NCI-H1417 (cell line): Measurements from ENCODE around the gene CATSPER4.
"Not testable (repeated sequence)": the region's sequence is repeated elsewhere in the genome, so short reads cannot be mapped to it uniquely, and the experiment has no call there.

ENCODE experiments used
- DNase-seq, 3 experiments: peaks; one replicate each; lab custom pipeline; 2025; lab: John Stamatoyannopoulos, UW

Gene CATSPER4

GRCh38 chr1:26195805-26196204 lies 5.4 kb downstream of the CATSPER4 start:
- no peak for DNase-seq

GRCh38 chr1:26197301-26197700 lies 6.9 kb downstream of the CATSPER4 start:
- DNase-seq: no peak

GRCh38 chr1:26197813-26198212 lies 7.4 kb downstream of the CATSPER4 start:
- no peak for DNase-seq

- no peak for DNase-seq
Observed at GRCh38 chr1:26200413-26200812, 10.0 kb downstream of the CATSPER4 start.

- DNase-seq: no peak
Observed at GRCh38 chr1:26203642-26204318, 13.4 kb downstream of the CATSPER4 start.

GRCh38 chr1:26210147-26210870 lies 19.9 kb downstream of the CATSPER4 start:
- no peak for DNase-seq

GRCh38 chr1:26212726-26213125 lies 22.3 kb downstream of the CATSPER4 start:
- DNase-seq: no peak

GRCh38 chr1:26213335-26213905 lies 23.0 kb downstream of the CATSPER4 start:
- DNase-seq: no peak

- DNase-seq: no peak
Observed at GRCh38 chr1:26215246-26215645, 24.8 kb downstream of the CATSPER4 start.

GRCh38 chr1:26218906-26219494 lies 28.6 kb downstream of the CATSPER4 start:
- DNase-seq: peak in 2 of 3 experiments; percentile 6 to 22

- peak in 1 of 3 experiments; percentile 5 for DNase-seq
Observed at GRCh38 chr1:26220199-26220912, 30.0 kb downstream of the CATSPER4 start.

- no peak for DNase-seq
Observed at GRCh38 chr1:26221094-26221493, 30.7 kb downstream of the CATSPER4 start.

- no peak for DNase-seq
Observed at GRCh38 chr1:26224606-26225005, 34.2 kb downstream of the CATSPER4 start.

GRCh38 chr1:26225033-26225831 lies 34.8 kb downstream of the CATSPER4 start:
- DNase-seq: no peak

- not testable (repeated sequence) for DNase-seq
Observed at GRCh38 chr1:26230682-26231081, 40.3 kb downstream of the CATSPER4 start.

GRCh38 chr1:26233903-26234643 lies 43.7 kb downstream of the CATSPER4 start, which contains the start of gene CEP85:
CEP85 (plus strand) TSS chr1:26234200; CDS start chr1:26239784, 5,584 bp downstream.
- DNase-seq: peak; percentile 96 to 99 (median 98)

- DNase-seq: peak in 1 of 3 experiments; percentile 54
Observed at GRCh38 chr1:26234644-26235370, 44.4 kb downstream of the CATSPER4 start.

GRCh38 chr1:26237230-26237966 lies 47.0 kb downstream of the CATSPER4 start:
- no peak for DNase-seq

GRCh38 chr1:26239936-26240335 lies 49.5 kb downstream of the CATSPER4 start:
- no peak for DNase-seq
